Measurements from ENCODE around the gene ZNF518B.
"Not testable (repeated sequence)": the region's sequence is repeated elsewhere in the genome, so short reads cannot be mapped to it uniquely, and the experiment has no call there.

The ZNF518B gene

DNA sequence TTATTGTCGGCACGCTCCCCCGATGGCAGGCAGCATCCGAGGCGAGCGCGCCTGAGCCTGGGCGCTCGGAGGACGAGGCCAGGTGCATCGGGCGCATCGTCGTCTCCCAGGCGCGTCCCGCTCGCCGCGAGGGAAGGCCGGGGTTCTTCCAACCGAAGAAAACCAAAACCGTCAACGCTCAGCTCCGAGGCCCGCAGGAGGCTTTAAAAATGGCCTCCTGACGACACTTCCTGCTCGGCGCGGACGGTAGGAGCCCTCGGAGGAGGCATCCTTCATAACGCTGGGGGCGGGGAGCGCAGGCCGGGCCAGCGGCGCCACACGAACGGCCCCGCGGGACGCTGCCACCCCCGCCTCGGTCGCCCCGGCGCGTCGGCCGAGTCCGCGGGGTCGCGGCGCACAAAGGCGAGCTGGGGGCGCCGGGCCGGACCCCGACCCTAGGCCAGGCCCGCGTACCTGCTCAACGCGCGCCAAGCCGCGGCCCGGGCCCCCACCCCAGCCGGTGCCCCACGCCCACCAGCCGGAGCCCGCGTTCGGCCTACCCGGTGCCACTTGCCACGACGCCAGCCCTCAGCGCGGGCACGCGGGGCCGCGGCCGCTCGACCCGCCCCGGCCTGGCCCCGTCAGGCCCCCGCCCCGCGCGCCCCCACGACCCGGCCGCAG, 501 bp downstream of the ZNF518B start:
- no peak for DNase-seq

DNA sequence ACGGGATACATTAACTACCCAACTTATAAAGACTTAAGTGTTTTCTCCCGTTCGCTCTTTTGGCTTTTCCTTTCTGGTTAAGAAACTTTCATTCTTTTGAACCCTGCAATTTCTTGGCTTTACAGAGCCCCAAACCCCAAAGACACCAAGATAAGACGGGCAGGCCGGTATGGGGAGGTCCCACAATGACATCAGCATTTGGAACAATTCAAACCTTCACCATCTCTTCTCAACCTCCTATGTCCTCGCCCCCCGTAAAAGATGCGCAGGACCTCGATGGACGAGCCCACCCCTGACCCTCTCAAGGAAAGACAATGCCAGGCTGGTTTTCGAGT, 999 bp downstream of the ZNF518B start:
- no peak for DNase-seq

DNA sequence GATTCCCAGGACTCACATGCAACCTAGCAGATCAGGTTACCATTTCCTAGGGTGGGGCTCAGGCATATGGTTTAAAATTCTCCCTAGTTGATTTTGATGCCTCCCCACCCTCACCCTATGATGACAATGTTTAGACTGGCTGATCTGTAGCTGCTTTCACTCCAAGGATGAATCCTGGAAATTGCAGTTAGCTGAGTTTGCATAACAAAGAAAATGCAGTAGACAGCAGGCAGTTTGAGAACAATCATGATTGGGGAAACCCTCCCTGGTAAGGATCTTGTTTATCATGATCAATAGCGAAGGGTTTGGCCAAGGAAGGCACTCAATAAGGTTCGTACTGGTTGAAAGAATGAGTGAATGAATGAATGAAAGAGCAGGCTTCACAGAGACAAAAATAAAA, 2.1 kb downstream of the ZNF518B start:
- no peak for DNase-seq

DNA sequence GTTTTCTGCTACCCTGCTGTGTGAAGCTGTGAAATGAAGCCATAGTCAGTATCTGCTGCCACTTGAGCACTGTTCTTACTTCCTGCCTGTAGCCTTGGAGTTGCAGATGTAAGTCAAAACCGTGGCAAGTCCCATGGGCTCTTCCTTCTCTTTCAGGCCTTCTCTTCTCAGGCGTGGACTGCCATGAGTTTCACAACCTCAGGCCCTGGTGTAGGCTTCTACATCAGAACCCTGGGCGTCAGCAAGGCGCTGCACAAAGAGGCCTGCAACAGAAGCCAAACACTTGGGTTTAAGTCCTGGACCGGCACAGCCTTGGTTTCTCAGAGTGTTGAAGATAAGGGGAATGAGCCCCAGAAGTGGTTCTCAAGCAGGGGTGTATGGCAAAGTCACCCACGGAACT, 2.5 kb downstream of the ZNF518B start:
- no peak for DNase-seq

DNA sequence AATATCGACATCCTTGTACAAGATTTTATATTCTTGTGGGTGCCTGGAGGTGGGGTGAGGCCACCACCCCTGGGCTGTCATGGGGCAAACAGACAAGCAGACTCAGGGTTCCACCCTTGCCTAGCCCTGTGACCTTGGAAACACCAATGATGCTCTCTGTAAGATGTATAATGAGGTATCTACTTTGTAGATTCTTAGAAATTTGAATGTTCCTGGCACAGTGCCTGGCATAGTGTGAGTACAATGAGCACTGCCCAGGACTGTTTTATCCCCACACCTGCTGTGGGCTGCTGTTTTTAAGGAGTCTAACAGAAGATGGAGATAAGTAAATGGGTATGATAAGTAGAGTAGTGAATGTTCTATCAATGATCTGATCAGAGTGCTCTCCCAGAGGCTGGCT, 3.1 kb downstream of the ZNF518B start:
- DNase-seq, result no peak

DNA sequence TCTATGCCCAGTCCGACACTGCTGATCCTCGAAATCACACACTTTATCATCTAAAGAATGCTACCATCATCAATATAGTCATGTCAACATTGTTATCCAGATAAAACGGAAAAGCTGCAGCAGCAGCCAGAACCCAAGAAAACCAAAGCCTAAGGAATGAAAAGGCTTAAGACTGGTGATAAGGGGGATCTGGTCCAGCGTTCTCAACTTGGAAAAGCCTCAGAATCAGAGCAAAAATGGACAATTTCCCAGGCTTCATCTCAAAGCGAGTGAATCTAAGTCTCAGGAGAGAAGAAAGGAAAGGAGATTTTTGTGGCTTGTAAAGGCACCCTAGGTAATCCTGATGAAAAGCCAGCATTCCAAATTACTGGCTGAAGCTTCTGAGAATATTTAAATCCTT, 8.2 kb downstream of the ZNF518B start:
- DNase-seq, result no peak

DNA sequence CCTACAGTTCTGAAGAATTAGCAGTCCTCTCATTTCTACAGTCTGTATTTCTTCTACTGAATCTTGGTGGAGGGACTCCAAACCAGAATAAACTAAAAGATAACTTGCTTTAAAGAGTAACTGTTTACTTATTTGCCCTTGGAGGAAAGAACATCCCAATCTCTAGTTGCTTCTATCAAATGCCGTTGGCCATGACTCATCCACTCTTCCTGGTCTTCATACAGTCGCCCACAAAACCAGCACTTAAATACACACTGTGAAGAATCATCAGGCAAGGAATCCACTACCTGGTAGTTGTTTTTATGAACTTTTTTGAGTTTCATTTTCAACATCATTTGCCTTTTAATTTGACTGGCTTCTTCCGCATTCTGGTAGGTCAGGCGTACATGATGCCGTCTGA, 14.2 kb downstream of the ZNF518B start:
- no peak for DNase-seq

DNA sequence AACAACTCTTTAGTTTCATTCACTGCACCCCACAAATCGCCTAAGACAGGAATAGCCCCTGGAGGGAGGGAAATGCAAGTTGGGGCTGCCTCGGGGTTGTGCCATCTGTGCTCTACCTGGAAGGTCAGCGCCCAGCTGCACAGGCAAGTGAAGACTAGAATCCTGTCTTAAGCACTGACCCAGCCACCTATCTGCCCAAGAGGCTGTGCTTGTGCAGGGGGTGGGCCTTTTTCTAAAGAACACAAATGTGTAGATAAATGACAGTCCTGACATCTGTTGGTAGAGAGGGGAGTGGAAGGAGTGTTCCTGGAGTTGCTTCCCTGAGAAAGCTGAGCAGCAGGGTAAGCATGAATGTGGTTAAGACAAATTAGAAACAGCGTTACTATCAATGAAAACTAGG, 15.7 kb downstream of the ZNF518B start:
- no peak for DNase-seq

DNA sequence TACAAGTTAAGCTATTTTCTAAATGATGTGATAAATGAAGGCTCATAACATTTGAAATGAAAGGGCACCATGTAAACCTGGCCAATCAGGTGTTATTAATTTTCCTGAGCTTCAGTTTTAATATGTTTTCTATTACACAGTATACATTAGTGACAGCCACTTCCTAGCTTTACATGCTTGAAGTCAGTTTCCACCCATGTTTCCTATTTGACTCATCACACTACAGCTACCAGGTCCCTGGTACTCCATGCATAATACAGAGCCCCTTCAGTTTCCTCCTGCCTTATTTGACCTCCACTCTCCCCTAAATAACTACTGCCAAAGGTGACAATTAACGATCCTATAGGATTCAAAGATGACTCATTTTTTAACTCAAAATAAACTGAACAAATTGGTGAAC, 18.3 kb downstream of the ZNF518B start:
- DNase-seq, result no peak

DNA sequence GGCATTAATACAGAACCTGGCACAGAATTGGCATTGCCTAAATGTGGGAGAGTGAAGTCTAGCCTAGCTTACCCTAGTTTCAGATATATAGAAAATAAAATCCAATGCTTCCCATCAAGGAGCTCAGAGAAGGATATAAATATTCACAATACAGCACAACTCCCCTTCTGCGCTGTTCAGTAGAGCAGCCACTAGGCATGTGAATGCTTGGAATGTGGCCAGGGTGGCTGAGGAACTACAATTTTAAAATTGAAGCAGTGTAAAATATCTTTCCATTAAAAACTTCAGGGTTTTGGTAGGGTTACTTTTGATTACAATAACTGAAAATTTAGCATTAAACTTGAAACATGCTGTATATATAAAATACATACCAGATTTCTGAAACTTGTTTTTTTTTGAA, 19.5 kb downstream of the ZNF518B start:
- no peak for DNase-seq

DNA sequence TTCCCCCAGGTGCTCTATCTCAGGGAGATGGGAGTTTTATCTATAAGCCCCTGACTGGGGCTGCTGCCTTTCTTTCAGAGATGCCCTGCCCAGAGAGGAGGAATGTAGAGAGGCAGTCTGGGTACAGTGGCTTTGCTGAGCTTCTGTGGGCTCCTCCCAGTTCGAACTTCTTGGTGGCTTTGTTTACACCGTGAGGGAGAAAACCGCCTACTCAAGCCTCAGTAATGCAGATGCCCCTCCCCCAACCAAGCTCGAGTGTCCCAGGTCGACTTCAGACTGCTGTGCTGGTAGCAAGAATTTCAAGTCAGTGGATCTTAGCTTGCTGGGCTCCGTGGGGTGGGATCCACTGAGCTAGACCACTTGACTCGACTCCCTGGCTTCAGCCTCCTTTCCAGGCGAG, 29.5 kb downstream of the ZNF518B start:
- not testable (repeated sequence) for DNase-seq

DNA sequence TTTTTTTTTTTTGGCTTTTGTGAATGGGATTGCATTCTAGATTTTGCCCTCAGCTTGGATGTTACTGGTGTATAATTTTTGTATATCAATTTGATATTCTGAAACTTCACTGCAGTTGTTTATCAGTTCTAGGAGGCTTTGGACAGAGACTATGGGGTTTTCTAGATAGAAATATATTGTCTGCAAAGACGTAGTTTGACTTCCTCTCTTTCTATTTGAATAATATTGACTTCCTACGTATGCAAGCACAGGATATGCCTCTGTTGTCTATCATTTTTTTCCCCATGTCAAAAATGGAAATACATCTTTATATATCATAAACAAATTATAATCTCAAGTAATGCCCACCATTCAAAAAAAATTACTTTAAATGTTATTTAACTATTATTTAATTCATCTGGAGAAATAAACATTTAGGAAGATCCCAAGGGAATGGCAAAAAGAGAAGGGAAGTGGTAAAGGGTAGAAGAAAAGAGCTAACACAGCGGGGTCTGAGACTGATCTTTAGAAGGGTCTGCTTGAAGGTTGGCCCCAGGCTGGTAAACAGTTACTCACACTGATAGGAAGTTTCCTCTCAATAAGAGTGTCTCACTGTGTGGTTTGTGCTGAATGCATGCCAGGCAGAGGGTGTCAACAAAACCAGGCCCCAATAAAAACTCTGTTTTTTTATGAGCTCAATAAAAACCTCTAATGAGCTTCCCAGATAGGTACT, 35.7 kb downstream of the ZNF518B start:
- DNase-seq, result no peak

DNA sequence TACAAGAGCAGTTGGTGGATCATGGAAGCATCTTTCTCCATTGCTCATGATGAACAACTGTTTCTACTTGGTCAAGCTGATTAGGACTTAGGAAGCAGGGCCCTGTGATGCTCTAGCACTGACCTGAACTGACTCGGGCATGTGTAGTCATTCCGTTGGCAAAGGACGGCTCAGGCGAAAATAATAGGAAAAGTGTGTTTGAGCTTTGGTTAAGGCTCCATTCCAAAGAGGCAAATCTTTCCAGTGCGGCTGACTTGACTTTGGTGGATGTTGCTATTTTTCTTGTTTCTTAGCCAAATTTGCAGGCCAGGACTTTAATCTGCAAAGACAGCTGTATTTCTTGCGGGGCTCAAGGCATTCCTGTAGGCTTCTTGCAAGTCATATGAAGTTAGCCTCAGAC, 39.5 kb downstream of the ZNF518B start:
- DNase-seq, result no peak

DNA sequence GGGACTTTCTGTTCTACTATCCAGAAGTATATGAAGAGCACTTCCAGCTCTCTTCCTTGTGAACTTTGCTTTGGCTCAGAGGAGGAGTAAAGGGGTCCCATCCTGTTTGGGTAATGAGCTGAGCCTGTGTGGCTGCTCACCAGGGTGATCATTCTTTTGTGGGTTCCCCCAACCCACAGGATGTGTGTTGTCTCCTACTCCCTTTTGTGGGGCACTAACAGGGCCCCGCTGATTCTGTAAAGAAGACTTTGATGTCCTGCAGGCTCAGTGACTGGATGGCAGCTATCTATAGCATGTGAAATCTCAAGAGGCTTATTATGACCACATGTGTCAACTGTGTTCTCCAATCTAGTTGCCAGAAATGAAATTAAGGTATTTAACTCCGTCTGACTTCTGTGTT, 40.8 kb downstream of the ZNF518B start:
- DNase-seq, result no peak

DNA sequence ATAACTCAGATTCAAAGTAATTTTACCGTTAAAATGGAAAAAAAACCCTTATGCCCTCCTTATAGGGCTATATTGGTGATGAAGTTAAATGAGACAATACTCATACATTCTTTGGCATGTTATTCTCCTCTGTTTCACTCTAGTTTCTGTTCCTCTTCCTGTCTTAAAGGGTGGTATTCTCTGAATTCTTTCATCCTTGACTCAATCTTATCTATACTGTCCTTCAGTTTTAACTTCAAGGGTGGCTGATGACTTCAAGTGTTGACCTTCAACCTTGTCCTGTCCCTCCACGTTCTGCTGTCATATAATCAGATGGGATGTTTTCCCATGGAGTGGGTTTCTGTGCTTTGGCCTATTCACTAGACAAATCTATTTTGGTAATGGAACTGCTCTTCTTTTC, 44.0 kb downstream of the ZNF518B start:
- DNase-seq, result no peak

DNA sequence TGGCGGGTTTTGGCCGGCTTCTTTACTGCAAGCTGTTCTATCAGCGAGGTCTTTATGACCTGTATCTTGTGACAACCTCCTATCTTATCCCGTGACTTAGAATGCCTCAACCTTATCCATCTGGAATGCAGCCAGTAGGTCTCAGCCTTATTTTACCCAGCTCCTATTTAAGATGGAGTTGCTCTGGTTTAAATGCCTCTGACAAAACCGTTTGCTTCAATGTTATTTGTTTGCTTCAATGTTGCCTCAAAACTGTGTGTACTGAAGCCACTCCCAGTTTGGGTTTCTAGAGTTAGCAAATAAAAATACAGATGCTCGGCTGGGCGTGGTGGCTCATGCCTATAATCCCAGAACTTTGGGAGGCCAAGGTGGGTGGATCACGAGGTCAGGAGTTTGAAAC, 51.6 kb downstream of the ZNF518B start:
- no peak for DNase-seq

DNA sequence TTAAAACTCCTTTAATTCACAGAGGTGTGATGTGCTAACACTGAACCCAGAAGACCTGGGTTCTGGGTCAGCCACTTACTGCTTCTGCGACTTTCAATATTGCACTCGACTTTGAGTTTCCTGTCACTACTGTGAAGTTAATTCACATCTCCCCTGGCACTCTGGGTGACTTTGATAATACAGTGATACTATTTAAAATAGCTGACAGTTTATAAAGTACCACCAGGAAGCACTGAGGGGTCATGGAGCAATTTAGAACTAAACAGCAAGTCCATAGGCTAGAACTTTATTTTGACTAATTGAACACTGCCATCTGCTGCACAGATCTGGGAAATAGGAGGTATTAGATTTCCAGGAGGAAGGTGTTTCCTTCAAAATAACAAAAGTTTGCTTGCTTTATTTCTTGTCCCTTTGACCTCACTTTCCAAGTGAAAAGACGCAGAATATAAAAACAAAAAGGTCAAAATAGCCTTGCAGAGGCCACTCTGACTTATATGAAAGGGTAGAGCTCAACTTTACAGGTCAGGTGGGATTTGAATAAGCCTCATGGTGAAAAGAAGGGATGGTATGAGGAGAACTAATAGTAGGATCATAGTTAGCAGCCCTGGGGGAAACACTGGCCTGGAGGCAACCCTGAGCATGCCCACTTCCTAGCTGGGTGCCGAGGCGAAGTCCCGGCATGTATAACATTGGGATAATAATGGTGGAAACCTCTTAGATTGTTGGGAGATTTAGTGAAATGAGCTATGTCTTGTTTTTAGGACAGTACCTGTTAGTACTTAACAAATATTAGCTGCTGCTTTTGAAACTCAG, 53.4 kb downstream of the ZNF518B start:
- no peak for DNase-seq

DNA sequence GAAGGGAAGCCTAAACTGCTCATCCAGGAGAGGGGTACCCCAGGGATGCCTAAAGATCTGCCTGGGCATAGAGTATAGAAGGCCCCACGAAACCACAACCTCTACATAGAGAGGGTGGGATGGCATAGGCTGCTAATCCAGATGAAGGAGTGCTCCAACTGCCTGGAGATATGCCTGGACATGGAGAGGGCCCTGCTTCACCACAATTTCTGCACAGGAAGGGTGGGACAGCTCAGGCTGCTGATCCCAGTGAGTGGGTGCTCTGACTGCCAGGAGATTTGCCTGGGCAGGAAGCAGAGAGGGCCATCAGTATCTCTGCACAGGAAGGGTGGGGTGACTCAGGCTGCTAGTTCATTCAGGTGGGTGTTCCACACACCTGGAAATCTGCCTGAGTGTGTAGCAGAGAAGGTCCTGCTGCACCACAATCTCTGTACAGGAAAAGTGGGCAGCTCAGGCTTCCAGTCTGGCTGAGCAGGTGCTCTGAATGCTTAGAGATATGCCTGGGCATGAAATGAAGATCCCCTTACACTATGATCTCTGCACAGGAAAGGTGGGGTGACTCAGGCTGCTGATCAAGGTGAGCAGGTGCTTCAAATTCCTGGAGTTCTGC, 61.1 kb downstream of the ZNF518B start:
- no peak for DNase-seq

All from NCI-H2081 treated with DMSO at 0.1 percent for 48 hours (cell line).